CD4-positive, alpha-beta T cell treated with Interleukin-6 for 4 hours (primary cell): ENCODE data around the gene TM9SF2.
"Not testable (repeated sequence)": the region's sequence is repeated elsewhere in the genome, so short reads cannot be mapped to it uniquely, and the experiment has no call there.

ENCODE experiments used
- DNase-seq: peaks from one replicate; pipeline ENCODE4 v3.0.0-alpha.2; 2020; ENCODE audit warnings: mixed read lengths

TM9SF2 gene

GRCh38 chr13:99542788-99543406, 41.6 kb downstream of the TM9SF2 start:
- peak; percentile 48 for DNase-seq

- DNase-seq: no peak
Observed at GRCh38 chr13:99545361-99545760, 44.1 kb downstream of the TM9SF2 start.

GRCh38 chr13:99545979-99546378, 44.7 kb downstream of the TM9SF2 start:
- no peak for DNase-seq

- no peak for DNase-seq
Observed at GRCh38 chr13:99546878-99547277, 45.6 kb downstream of the TM9SF2 start.

GRCh38 chr13:99548448-99548847, 47.2 kb downstream of the TM9SF2 start:
- no peak for DNase-seq

- DNase-seq: no peak
Observed at GRCh38 chr13:99553033-99553432, 51.8 kb downstream of the TM9SF2 start.

- no peak for DNase-seq
Observed at GRCh38 chr13:99555149-99555548, 53.9 kb downstream of the TM9SF2 start.

- no peak for DNase-seq
Observed at GRCh38 chr13:99556867-99557443, 55.7 kb downstream of the TM9SF2 start.

- no peak for DNase-seq
Observed at GRCh38 chr13:99558570-99559180, 57.4 kb downstream of the TM9SF2 start.

GRCh38 chr13:99559560-99559959, 58.3 kb downstream of the TM9SF2 start:
- DNase-seq: no peak

- no peak for DNase-seq
Observed at GRCh38 chr13:99563404-99563803, 62.1 kb downstream of the TM9SF2 start.

- DNase-seq: no peak
Observed at GRCh38 chr13:99564386-99564785, 63.1 kb downstream of the TM9SF2 start.

GRCh38 chr13:99565478-99566124, 64.3 kb downstream of the TM9SF2 start:
- DNase-seq: no peak

GRCh38 chr13:99566125-99567083, 65.1 kb downstream of the TM9SF2 start:
- no peak for DNase-seq

GRCh38 chr13:99568901-99569300, 67.6 kb downstream of the TM9SF2 start:
- not testable (repeated sequence) for DNase-seq

- no peak for DNase-seq
Observed at GRCh38 chr13:99572131-99572530, 70.9 kb downstream of the TM9SF2 start.

- DNase-seq: no peak
Observed at GRCh38 chr13:99572921-99573320, 71.6 kb downstream of the TM9SF2 start.

GRCh38 chr13:99575376-99576120, 74.3 kb downstream of the TM9SF2 start:
- DNase-seq: no peak

- DNase-seq: no peak
Observed at GRCh38 chr13:99577934-99578917, 77.0 kb downstream of the TM9SF2 start.

- DNase-seq: no peak
Observed at GRCh38 chr13:99580500-99581268, 79.4 kb downstream of the TM9SF2 start.
